GM21737 (cell line): ENCODE data around the gene USP5.

ENCODE experiments used
- ATAC-seq: cut with Tn5 transposase; IDR thresholded peaks from one replicate; pipeline ENCODE4 v1.9.1; 2021; ENCODE audit warnings: mild to moderate bottlenecking, moderate library complexity; ENCODE audit not compliant: unreplicated experiment

USP5 gene

DNA sequence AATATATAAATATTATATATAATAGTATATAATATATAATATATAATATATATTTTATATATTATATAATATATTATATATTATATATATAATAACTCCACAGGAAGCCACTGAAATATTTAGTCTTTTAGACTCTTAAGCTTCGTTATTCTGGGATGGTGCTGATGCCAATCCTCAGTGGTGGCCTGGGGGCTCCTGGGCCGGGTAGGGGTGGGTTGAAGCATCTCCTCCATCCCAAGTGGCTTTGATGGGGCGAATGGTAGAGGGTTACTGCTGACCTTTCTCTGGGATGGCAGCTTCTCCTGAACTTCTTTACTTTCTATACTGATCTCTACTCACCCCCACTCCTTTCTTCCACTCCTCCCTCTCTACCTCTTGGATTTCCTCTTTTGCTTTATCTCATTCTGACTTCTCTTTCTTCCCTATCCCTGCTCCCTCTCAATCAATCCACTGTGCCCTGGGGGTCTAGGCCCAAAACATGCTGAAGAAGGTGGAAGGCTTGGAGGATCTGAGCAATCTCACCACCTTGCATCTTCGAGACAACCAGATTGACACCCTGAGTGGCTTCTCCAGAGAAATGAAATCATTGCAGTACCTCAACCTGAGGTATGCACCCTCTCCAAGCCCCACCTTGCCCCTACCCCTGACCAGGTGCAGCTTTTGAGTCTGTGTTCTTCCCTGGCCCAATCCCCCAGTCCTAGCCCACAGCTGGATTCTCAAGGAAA lies 57.6 kb downstream of the USP5 start:
- no peak for ATAC-seq

DNA sequence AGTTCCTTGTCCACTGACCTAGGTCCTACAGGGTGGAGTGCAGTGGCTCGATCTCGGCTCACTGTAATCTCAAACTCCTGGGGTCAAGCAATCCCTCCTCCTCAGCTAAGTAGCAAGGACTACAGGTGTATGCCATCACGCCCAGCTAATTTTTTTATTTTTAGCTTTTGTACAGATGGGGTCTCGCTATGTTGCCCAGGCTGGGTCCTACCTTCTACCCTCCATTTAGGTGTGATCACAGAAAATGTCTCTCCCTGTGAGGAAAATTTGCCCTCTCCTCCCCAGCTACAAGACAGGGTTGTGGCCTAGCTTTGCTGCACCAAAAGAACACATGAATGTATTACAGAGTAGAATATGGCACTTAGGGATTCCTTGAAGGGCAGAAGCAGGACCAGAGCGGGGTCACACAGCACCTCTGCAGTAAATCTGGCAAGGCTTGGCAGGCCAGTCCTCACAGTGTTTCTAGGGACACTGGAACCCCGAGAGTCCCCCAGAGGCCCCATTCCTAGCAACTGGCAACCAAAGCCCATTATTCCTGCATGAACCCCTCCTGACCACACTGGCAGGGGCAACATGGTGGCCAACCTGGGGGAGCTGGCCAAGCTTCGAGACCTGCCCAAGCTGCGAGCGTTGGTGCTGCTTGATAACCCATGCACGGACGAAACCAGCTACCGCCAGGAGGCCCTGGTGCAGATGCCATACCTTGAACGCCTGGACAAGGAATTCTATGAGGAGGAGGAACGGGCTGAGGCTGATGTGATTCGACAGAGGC lies 60.4 kb downstream of the USP5 start:
- ATAC-seq = no peak

GRCh38 chr12:6914246-6914946 lies 62.4 kb downstream of the USP5 start, which contains the start of gene ENO2:
ENO2 (plus strand) TSS chr12:6914580; CDS start chr12:6915833, 1,253 bp downstream.
- ATAC-seq = peak; percentile 61

GRCh38 chr12:6914947-6915788 lies 63.2 kb downstream of the USP5 start:
- no peak for ATAC-seq

DNA sequence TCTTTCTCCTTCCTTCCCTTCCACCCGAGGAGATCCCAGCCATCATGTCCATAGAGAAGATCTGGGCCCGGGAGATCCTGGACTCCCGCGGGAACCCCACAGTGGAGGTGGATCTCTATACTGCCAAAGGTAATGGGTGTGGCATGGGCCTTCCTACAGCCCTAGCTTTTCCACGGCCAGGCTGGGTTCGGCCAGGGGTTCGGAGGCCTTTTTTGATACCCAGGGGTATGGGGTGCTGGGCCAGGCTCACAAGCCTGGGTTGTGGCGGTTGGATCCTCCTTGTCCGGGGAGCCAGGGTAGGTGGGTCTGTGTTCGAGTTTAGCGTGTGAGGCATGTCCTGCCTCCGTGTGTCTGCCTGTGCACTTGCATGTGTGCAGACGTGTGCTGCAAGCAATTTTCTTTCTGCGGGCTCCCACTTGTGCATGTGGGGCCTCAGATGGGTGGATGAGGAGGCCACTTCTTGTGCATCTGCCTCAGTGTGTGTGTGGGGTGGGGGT lies 63.9 kb downstream of the USP5 start:
- no peak for ATAC-seq
